ENCODE results near the gene HAVCR2. TPM values are rescaled to one million over a fixed set of nuclear protein-coding genes. Genes with fewer than 3 reads are reported as not detected.

HAVCR2 gene
- total and polyA plus RNA-seq, 3 donors from 2014 or later, result 3.1 to 3.6 (median 3.2) TPM

DNA sequence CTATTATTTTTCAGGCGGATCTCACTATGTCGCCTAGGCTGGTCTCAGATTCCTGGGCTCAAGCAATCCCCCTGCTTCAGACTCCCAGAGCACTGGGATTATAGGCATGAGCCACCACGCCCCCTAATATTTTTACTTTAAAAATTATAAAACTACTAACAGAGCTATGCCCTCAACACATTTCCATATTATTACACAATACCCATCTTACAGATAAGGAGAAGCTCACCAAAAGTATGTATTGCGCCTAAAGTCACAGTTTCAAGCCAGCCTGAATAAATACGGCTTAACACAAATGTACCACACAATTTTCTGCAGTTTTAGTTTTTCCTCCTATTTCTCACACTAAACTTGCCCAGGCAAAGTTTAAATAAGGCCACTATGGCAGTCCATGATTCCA, 40.1 kb downstream of the HAVCR2 start:
- intact Hi-C loops (cut with DNase I; ENCODE audit: low total_unique reads), result no loop called here
- no peak for DNase-seq
- H3K27ac ChIP-seq, result no peak overlapping the region
- H3K27me3 ChIP-seq, result no peaks in the 10 kb centered on the region
- TF ChIP-seq POLR2A (IDR thresholded peaks at IDR 0.05), result no peak
- WGBS, 2 donors, result 94 to 97% methylated on average over 5 of the region's 5 CpGs
- H3K36me3 ChIP-seq (ENCODE audit: low read depth, missing control alignments), result no peaks in the 10 kb centered on the region
- H3K4me1 ChIP-seq, result no peaks in the 10 kb centered on the region
- H3K9me3 ChIP-seq, result no peaks in the 10 kb centered on the region
- H3K4me3 ChIP-seq, result no peak overlapping the region

DNA sequence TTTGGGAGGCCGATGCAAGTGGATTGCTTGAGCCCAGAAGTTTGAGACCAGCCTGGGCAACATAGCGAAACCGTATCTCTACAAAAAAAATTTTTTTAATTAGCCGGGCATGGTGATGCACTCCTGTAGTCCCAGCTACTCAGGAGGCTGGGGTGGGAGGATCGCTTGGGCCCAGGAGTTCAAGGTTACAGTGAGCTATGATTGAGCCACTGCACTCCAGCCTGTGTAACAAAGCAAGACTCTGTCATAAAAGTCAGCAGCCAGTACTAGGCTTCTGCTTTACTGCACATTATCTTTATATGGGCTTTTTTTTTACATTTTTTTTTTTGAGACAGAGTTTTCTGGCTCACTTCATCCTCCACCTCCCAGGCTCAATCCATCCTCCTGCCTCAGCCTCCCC, 40.5 kb downstream of the HAVCR2 start:
- Histone ChIP-seq H3K4me1 (no peaks in the 10 kb centered on the region), H3K4me3 (no peak overlapping the region), H3K36me3 (ENCODE audit: low read depth, missing control alignments) (no peaks in the 10 kb centered on the region), H3K9me3 (no peaks in the 10 kb centered on the region), H3K27me3 (no peaks in the 10 kb centered on the region), H3K27ac (no peak overlapping the region)
- DNase-seq, result no peak
- no peak for TF ChIP-seq POLR2A (IDR thresholded peaks at IDR 0.05)
- TF ChIP-seq CTCF (IDR thresholded peaks at IDR 0.05), result no peak
- 70 to 82% methylated on average over 5 of the region's 5 CpGs for WGBS, 2 donors
- intact Hi-C loops (cut with DNase I; ENCODE audit: low total_unique reads), result no loop called here

GRCh38 chr5:157067005-157067404, 41.8 kb downstream of the HAVCR2 start:
- Histone ChIP-seq H3K36me3 (ENCODE audit: low read depth, missing control alignments) (no peaks in the 10 kb centered on the region), H3K4me3 (no peak overlapping the region), H3K9me3 (no peaks in the 10 kb centered on the region), H3K27ac (no peak overlapping the region), H3K4me1 (no peaks in the 10 kb centered on the region), H3K27me3 (no peaks in the 10 kb centered on the region)
- DNase-seq, result no peak
- TF ChIP-seq POLR2A (IDR thresholded peaks at IDR 0.05), result no peak
- no peak for TF ChIP-seq CTCF (IDR thresholded peaks at IDR 0.05)
- intact Hi-C loops (cut with DNase I; ENCODE audit: low total_unique reads), result no loop called here
- 43 to 75% methylated on average over 2 of the region's 2 CpGs for WGBS, 2 donors

DNA sequence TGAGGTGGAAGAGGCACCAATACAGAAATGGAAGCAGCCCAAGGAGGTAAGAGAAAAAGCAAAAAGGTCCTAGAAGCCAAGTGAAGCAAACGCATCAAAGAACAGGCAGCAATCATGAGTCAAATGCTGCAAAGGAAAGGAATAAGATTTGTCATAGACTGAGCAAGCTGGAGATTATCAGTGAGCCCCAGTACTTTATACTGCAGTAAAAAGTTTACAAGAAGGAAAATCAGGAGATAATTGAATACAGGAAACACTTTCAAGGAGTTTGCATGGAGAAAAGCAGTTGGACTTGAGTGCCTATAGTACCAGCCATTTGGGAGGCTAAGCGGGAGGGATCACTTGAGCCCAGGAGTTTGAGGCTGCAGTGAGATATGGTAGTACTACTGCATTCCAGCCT, 42.8 kb downstream of the HAVCR2 start:
- Histone ChIP-seq H3K4me3 (no peak overlapping the region), H3K27me3 (no peaks in the 10 kb centered on the region), H3K27ac (no peak overlapping the region), H3K9me3 (no peaks in the 10 kb centered on the region), H3K4me1 (no peaks in the 10 kb centered on the region), H3K36me3 (ENCODE audit: low read depth, missing control alignments) (no peaks in the 10 kb centered on the region)
- no peak for TF ChIP-seq POLR2A (IDR thresholded peaks at IDR 0.05)
- TF ChIP-seq CTCF (IDR thresholded peaks at IDR 0.05), result no peak
- 64 to 70% methylated on average over 2 of the region's 2 CpGs for WGBS, 2 donors
- intact Hi-C loops (cut with DNase I; ENCODE audit: low total_unique reads), result no loop called here
- DNase-seq, result no peak

DNA sequence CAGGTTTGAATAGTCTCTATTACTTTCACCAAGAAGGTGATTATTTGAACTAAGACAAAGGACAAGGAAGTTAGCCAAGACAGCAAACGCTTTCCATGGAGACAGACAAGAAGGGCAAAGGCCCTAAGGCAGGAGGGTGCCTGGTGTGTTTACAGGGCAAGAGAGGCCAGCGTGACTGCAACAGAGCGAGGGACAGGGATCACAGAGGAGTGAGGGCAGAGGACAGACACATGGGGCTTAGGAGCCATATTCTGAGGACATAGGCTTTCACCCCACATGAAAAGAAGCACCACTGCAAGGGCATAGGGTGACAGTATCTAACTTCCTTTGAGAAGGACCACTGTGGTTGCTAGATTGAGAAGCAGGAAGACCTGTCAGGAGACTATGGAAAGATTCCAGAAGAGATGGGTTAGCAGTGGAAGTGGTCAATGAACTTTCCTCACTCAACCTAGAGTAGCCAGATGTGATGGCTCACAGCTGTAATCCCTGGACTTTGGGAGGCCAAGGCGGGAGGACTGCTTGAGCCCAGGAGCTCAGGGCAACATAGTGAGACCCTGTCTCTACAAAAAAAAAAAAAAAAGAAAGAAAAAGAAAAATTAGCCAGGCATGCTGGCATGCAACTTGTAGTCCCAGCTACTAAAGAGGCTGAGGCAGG, 44.9 kb downstream of the HAVCR2 start:
- H3K36me3 ChIP-seq (ENCODE audit: low read depth, missing control alignments), result no peaks in the 10 kb centered on the region
- no peak overlapping the region for H3K27ac ChIP-seq
- intact Hi-C loops (cut with DNase I; ENCODE audit: low total_unique reads), result no loop called here
- H3K4me3 ChIP-seq, result no peak overlapping the region
- WGBS, 2 donors, result 89 to 92% methylated on average over 4 of the region's 4 CpGs
- DNase-seq, result no peak
- no peaks in the 10 kb centered on the region for H3K9me3 ChIP-seq
- TF ChIP-seq CTCF (IDR thresholded peaks at IDR 0.05) (no peak), POLR2A (IDR thresholded peaks at IDR 0.05) (no peak)
- H3K4me1 ChIP-seq, result no peaks in the 10 kb centered on the region
- H3K27me3 ChIP-seq, result no peaks in the 10 kb centered on the region
